Transverse colon (tissue), 4 donors: ENCODE results near the gene RBM8A.

ENCODE experiments used
- EP300 ChIP-seq: sonication (generic); formaldehyde crosslinking; IDR thresholded peaks from one replicate; pipeline ENCODE4 v1.6.1; 2017; ENCODE audit warnings: antibody characterized with exemption, low read depth
- POLR2A ChIP-seq: fragments of 450-650 bp; IDR thresholded peaks from one replicate; pipeline ENCODE4 v1.6.1; 2016; ENCODE audit warnings: antibody characterized with exemption, mild to moderate bottlenecking, moderate library complexity
- POLR2AphosphoS5 ChIP-seq, 3 donors: sonication (generic); formaldehyde crosslinking; IDR thresholded peaks; one replicate each; pipeline ENCODE4 v1.6.1; 2016; ENCODE audit warnings: antibody characterized with exemption in 3 of 3
- TF ChIP-seq, protein P1 (sequence below), 5 experiments: fragments of 200-600 bp in 3 of 5; fragments of 450-650 bp in 2 of 5; sonication (generic) in 3 of 5; IDR thresholded peaks; 1 replicate in 2 of 5; 2 replicates in 3 of 5; pipeline ENCODE4 v1.5.1; 2016 to 2017; ENCODE audit warnings: antibody characterized with exemption in 5 of 5, inconsistent platforms in 3 of 5, mild to moderate bottlenecking in 2 of 5, moderate library complexity in 1 of 5

DNA sequence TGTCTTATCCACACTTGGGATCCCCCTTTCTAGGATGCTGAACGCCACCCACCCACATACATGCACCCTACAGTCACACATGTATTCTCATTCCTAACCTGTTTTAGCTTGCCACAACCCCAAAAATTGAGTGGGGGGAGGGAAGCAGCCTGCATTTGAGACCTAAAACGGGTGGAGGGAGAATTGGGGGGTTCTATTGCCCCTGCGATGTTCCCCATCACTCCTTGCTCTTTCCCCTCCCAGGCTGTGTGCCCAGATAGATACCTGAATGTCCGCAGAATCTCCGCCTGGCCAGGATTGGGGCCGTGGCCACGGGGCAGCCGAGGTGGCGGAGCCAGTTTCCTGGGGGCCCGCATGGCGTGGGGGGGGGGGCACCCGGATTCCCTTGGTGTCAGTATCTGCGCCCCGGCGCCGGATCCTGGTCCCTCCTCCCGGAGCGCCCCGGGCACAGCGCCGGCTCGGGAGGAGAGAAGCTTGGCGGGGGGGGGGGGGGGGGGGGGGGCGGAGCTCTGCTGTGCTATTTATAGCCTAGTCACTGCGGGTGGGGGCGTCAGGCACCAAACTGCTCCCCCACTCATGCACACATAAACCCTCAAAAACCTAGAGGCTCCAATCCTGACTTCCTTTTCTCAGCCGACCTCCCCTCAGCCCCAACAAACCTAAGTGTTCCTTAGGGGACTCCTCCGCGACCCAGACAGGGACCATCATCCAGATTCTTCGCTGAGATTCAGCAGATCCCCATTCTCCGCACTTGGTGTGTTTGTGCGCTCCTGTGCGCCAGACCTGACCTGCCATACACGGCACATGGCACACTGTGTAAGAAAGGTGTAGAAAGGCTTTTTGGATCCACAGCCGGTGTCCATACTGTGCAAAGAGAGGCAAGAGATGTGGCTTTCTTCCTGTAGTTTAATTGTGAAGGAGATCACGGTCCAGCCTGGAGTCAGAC, 35.1 kb upstream of the RBM8A start:
- TF ChIP-seq EP300 = no peak
- TF ChIP-seq, protein P1, sequence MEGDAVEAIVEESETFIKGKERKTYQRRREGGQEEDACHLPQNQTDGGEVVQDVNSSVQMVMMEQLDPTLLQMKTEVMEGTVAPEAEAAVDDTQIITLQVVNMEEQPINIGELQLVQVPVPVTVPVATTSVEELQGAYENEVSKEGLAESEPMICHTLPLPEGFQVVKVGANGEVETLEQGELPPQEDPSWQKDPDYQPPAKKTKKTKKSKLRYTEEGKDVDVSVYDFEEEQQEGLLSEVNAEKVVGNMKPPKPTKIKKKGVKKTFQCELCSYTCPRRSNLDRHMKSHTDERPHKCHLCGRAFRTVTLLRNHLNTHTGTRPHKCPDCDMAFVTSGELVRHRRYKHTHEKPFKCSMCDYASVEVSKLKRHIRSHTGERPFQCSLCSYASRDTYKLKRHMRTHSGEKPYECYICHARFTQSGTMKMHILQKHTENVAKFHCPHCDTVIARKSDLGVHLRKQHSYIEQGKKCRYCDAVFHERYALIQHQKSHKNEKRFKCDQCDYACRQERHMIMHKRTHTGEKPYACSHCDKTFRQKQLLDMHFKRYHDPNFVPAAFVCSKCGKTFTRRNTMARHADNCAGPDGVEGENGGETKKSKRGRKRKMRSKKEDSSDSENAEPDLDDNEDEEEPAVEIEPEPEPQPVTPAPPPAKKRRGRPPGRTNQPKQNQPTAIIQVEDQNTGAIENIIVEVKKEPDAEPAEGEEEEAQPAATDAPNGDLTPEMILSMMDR (IDR thresholded peaks at IDR 0.05) = no peak
- TF ChIP-seq POLR2AphosphoS5 (IDR thresholded peaks at IDR 0.05) = no peak
- no peak for TF ChIP-seq POLR2A
